Activated B cell treated with CpG ODN at 0.5 μM for 24 hours (primary cell): Measurements from ENCODE around the gene EFCAB7. TPM values are rescaled to one million over a fixed set of nuclear protein-coding genes. Genes with fewer than 3 reads are reported as not detected.
"Not testable (repeated sequence)": the region's sequence is repeated elsewhere in the genome, so short reads cannot be mapped to it uniquely, and the experiment has no call there.

Source experiments
- ATAC-seq: fragments of 200-7000 bp; cut with Tn5 transposase; one replicate; pipeline ENCODE4 v1.10.0; 2021; ENCODE audit warnings: low read depth, mild to moderate bottlenecking, moderate library complexity
- CTCF ChIA-PET: fragments of 350-600 bp; sonication (Branson Sonifier 250); formaldehyde crosslinking; loops from one replicate; lab custom pipeline; 2021; ENCODE audit warnings: antibody characterized with exemption; lab: Charles Lee
- POLR2A ChIA-PET: fragments of 350-600 bp; sonication (Branson Sonifier 250); formaldehyde crosslinking; loops from one replicate; lab custom pipeline; 2021; ENCODE audit warnings: antibody characterized with exemption; lab: Charles Lee
- DNase-seq: peaks from one replicate; pipeline ENCODE4 v3.0.0; 2022
- H3K27ac Mint-ChIP-seq: one replicate; pipeline ENCODE4 v1.8.0; 2020; ENCODE audit warnings: mixed read lengths
- H3K27me3 Mint-ChIP-seq: one replicate; pipeline ENCODE4 v1.8.0; 2021; ENCODE audit warnings: mixed read lengths
- H3K36me3 Mint-ChIP-seq: one replicate; pipeline ENCODE4 v1.8.0; 2021; ENCODE audit warnings: low read depth, mixed read lengths
- H3K4me1 Mint-ChIP-seq: one replicate; pipeline ENCODE4 v1.8.0; 2021; ENCODE audit warnings: mixed read lengths
- H3K4me3 Mint-ChIP-seq: one replicate; pipeline ENCODE4 v1.8.0; 2020; ENCODE audit warnings: mild to moderate bottlenecking, mixed read lengths
- H3K9me3 Mint-ChIP-seq: one replicate; pipeline ENCODE4 v1.8.0; 2020; ENCODE audit warnings: mixed read lengths
- CTCF ChIP-seq: fragments of 200-600 bp; IDR thresholded peaks from one replicate; pipeline ENCODE4 v1.8.0; 2022; ENCODE audit warnings: antibody characterized with exemption, mild to moderate bottlenecking
- intact Hi-C: fragments of 100-400 bp; cut with micrococcal nuclease; formaldehyde crosslinking; loops from one replicate; pipeline ENCODE4 v1.15.1; 2024
- total RNA-seq: library from RNA; stranded (reverse); gene quantifications from 2 replicates; pipeline ENCODE4 v1.2.3, GENCODE V29; 2022

Gene EFCAB7
- total RNA-seq, 1 donor from 2014 or later, result 7.5 TPM

GRCh38 chr1:63557365-63557987, 34.2 kb downstream of the EFCAB7 start:
- Mint-ChIP-seq H3K36me3 (peaks cover 13% of the 10 kb centered on the region), H3K9me3 (no peaks in the 10 kb centered on the region), H3K27ac (no peak overlapping the region), H3K4me3 (no peak overlapping the region), H3K4me1 (no peaks in the 10 kb centered on the region), H3K27me3 (no peaks in the 10 kb centered on the region)
- intact Hi-C loops, result no loop called here
- POLR2A ChIA-PET, result no interaction called here
- no peak for TF ChIP-seq CTCF
- CTCF ChIA-PET, result interaction anchor here (1.0 to 1.1 kb wide), 5 partner anchors 16 to 689 kb away, joined by 3 to 4 read pairs (median 3); no protein-coding TSS in a partner anchor
- ATAC-seq, result no peak
- DNase-seq, result no peak

GRCh38 chr1:63559357-63559756, 36.0 kb downstream of the EFCAB7 start:
- ATAC-seq, result no peak
- no peaks in the 10 kb centered on the region for H3K27me3 Mint-ChIP-seq
- no peak for TF ChIP-seq CTCF
- no peaks in the 10 kb centered on the region for H3K4me1 Mint-ChIP-seq
- H3K9me3 Mint-ChIP-seq, result no peaks in the 10 kb centered on the region
- no peak overlapping the region for H3K4me3 Mint-ChIP-seq
- intact Hi-C loops, result no loop called here
- ChIA-PET CTCF (no interaction called here), POLR2A (interaction anchor here (0.7 kb wide), 1 partner anchor 743 kb away, joined by 3 read pairs; no protein-coding TSS in a partner anchor)
- H3K36me3 Mint-ChIP-seq, result peaks cover 14% of the 10 kb centered on the region
- no peak overlapping the region for H3K27ac Mint-ChIP-seq
- DNase-seq, result no peak

GRCh38 chr1:63563745-63564144, 40.4 kb downstream of the EFCAB7 start:
- Mint-ChIP-seq H3K27ac (no peak overlapping the region), H3K27me3 (no peaks in the 10 kb centered on the region), H3K4me3 (no peak overlapping the region), H3K9me3 (no peaks in the 10 kb centered on the region), H3K36me3 (peaks cover 14% of the 10 kb centered on the region), H3K4me1 (no peaks in the 10 kb centered on the region)
- ChIA-PET POLR2A (no interaction called here), CTCF (no interaction called here)
- no peak for TF ChIP-seq CTCF
- DNase-seq (no peak), ATAC-seq (no peak)
- intact Hi-C loops, result no loop called here

- H3K9me3 Mint-ChIP-seq, result no peaks in the 10 kb centered on the region
- H3K4me3 Mint-ChIP-seq, result no peak overlapping the region
- POLR2A ChIA-PET, result no interaction called here
- H3K27ac Mint-ChIP-seq, result no peak overlapping the region
- H3K27me3 Mint-ChIP-seq, result no peaks in the 10 kb centered on the region
- DNase-seq, result no peak
- no peaks in the 10 kb centered on the region for H3K4me1 Mint-ChIP-seq
- intact Hi-C loops, result no loop called here
- peaks cover 2% of the 10 kb centered on the region for H3K36me3 Mint-ChIP-seq
- CTCF ChIA-PET, result no interaction called here
- no peak for TF ChIP-seq CTCF
- no peak for ATAC-seq
These were observed 45.7 kb downstream of the EFCAB7 start for GRCh38 chr1:63569068-63569467.

GRCh38 chr1:63569640-63570316, 46.5 kb downstream of the EFCAB7 start:
- Mint-ChIP-seq H3K27me3 (no peaks in the 10 kb centered on the region), H3K27ac (no peak overlapping the region), H3K4me1 (no peaks in the 10 kb centered on the region), H3K36me3 (peaks cover 2% of the 10 kb centered on the region), H3K4me3 (no peak overlapping the region), H3K9me3 (no peaks in the 10 kb centered on the region)
- ChIA-PET POLR2A (no interaction called here), CTCF (no interaction called here)
- no peak for DNase-seq
- ATAC-seq, result no peak
- TF ChIP-seq CTCF, result no peak
- intact Hi-C loops, result no loop called here

GRCh38 chr1:63572686-63573085, 49.4 kb downstream of the EFCAB7 start:
- H3K4me1 Mint-ChIP-seq, H3K9me3 Mint-ChIP-seq, DNase-seq, H3K4me3 Mint-ChIP-seq, POLR2A ChIA-PET, H3K27me3 Mint-ChIP-seq, intact Hi-C loops, ATAC-seq, H3K27ac Mint-ChIP-seq, H3K36me3 Mint-ChIP-seq: not testable (repeated sequence)
- CTCF ChIA-PET, result interaction anchor here (0.6 to 3.8 kb wide), 2 partner anchors 674 to 684 kb away, joined by 3 to 13 read pairs; no protein-coding TSS in a partner anchor

GRCh38 chr1:63574203-63574796, 51.0 kb downstream of the EFCAB7 start:
- H3K4me1 Mint-ChIP-seq, H3K36me3 Mint-ChIP-seq, ATAC-seq, POLR2A ChIA-PET, H3K9me3 Mint-ChIP-seq, DNase-seq, intact Hi-C loops, H3K27me3 Mint-ChIP-seq, H3K27ac Mint-ChIP-seq, H3K4me3 Mint-ChIP-seq: not testable (repeated sequence)
- CTCF ChIA-PET, result interaction anchor here (1.1 to 3.8 kb wide), 4 partner anchors 16 to 673 kb away, joined by 3 to 13 read pairs (median 4); partner anchors contain the start of gene PGM1
